Muscle layer of duodenum (tissue), 2 donors: ENCODE measurements around the gene CYTH2.
"Not testable (repeated sequence)": the region's sequence is repeated elsewhere in the genome, so short reads cannot be mapped to it uniquely, and the experiment has no call there.

ENCODE experiments used
- H3K27ac ChIP-seq: one replicate; pipeline ENCODE4 v1.7.0; 2013; ENCODE audit warnings: mild to moderate bottlenecking, low read length
- H3K27me3 ChIP-seq: one replicate; pipeline ENCODE4 v1.7.0; 2013; ENCODE audit warnings: low read depth, mild to moderate bottlenecking, control low read depth, low read length
- H3K36me3 ChIP-seq, 2 donors: one replicate each; pipeline ENCODE4 v1.7.0; 2013; ENCODE audit warnings: low read length in 2 of 2, control low read depth in 1 of 2, mild to moderate bottlenecking in 1 of 2; ENCODE audit not compliant: insufficient read depth in 2 of 2, control insufficient read depth in 1 of 2
- H3K4me1 ChIP-seq, 2 donors: one replicate each; pipeline ENCODE4 v1.7.0; 2013; ENCODE audit warnings: low read length in 2 of 2, mild to moderate bottlenecking in 2 of 2, control low read depth in 1 of 2, moderate library complexity in 1 of 2; ENCODE audit not compliant: insufficient read depth in 2 of 2, control insufficient read depth in 1 of 2
- H3K4me3 ChIP-seq, 2 donors: one replicate each; pipeline ENCODE4 v1.7.0; 2013; ENCODE audit warnings: low read length in 2 of 2, low read depth in 1 of 2, mild to moderate bottlenecking in 1 of 2
- H3K9me3 ChIP-seq, 2 donors: one replicate each; pipeline ENCODE4 v1.7.0; 2013; ENCODE audit warnings: low read length in 2 of 2, control low read depth in 1 of 2, mild to moderate bottlenecking in 1 of 2; ENCODE audit not compliant: control insufficient read depth in 1 of 2
- donor health status: healthy.

The CYTH2 gene

GRCh38 chr19:48487948-48488347 lies 18.8 kb downstream of the CYTH2 start:
- H3K27ac ChIP-seq = peak overlapping the region; percentile 45
- H3K36me3 ChIP-seq = no peaks in the 10 kb centered on the region
- H3K4me3 ChIP-seq = no peak overlapping the region
- H3K4me1 ChIP-seq = peaks cover 4 to 8% of the 10 kb centered on the region in 2 donors
- no peaks in the 10 kb centered on the region for H3K9me3 ChIP-seq
- H3K27me3 ChIP-seq = peaks cover 5% of the 10 kb centered on the region

- H3K4me3 ChIP-seq, H3K4me1 ChIP-seq, H3K27me3 ChIP-seq, H3K36me3 ChIP-seq, H3K9me3 ChIP-seq, H3K27ac ChIP-seq: not testable (repeated sequence)
These were observed 19.3 kb downstream of the CYTH2 start for GRCh38 chr19:48488478-48488877.

- H3K4me3 ChIP-seq = no peak overlapping the region
- no peak overlapping the region for H3K27ac ChIP-seq
- H3K27me3 ChIP-seq = peaks cover 5% of the 10 kb centered on the region
- H3K9me3 ChIP-seq = no peaks in the 10 kb centered on the region
- peaks cover 7 to 16% of the 10 kb centered on the region in 2 donors for H3K4me1 ChIP-seq
- no peaks in the 10 kb centered on the region for H3K36me3 ChIP-seq
These were observed 20.5 kb downstream of the CYTH2 start for GRCh38 chr19:48489608-48490216.

GRCh38 chr19:48490981-48491792 lies 22.0 kb downstream of the CYTH2 start:
- no peaks in the 10 kb centered on the region for H3K36me3 ChIP-seq
- H3K27me3 ChIP-seq = peaks cover 5% of the 10 kb centered on the region
- H3K27ac ChIP-seq = no peak overlapping the region
- H3K9me3 ChIP-seq = no peaks in the 10 kb centered on the region
- H3K4me3 ChIP-seq = no peak overlapping the region
- peaks cover 7 to 16% of the 10 kb centered on the region in 2 donors for H3K4me1 ChIP-seq

GRCh38 chr19:48491793-48492123 lies 22.6 kb downstream of the CYTH2 start:
- Histone ChIP-seq H3K36me3 (no peaks in the 10 kb centered on the region), H3K27ac (no peak overlapping the region), H3K27me3 (peaks cover 5% of the 10 kb centered on the region), H3K4me1 (peaks cover 7 to 16% of the 10 kb centered on the region in 2 donors), H3K9me3 (no peaks in the 10 kb centered on the region), H3K4me3 (no peak overlapping the region)

GRCh38 chr19:48492925-48493717 lies 24.0 kb downstream of the CYTH2 start:
- Histone ChIP-seq H3K27me3 (peaks cover 8% of the 10 kb centered on the region), H3K9me3 (no peaks in the 10 kb centered on the region), H3K36me3 (no peaks in the 10 kb centered on the region), H3K4me1 (peaks cover 3 to 27% of the 10 kb centered on the region in 2 donors), H3K27ac (no peak overlapping the region), H3K4me3 (no peak overlapping the region)

GRCh38 chr19:48493718-48494401 lies 24.7 kb downstream of the CYTH2 start:
- Histone ChIP-seq H3K4me3 (peak overlapping the region; percentile 46 to 50), H3K4me1 (peaks cover 3 to 34% of the 10 kb centered on the region in 2 donors), H3K9me3 (no peaks in the 10 kb centered on the region), H3K36me3 (no peaks in the 10 kb centered on the region), H3K27me3 (peaks cover 12% of the 10 kb centered on the region), H3K27ac (no peak overlapping the region)

- Histone ChIP-seq H3K9me3 (no peaks in the 10 kb centered on the region), H3K4me1 (peaks cover 3 to 40% of the 10 kb centered on the region in 2 donors), H3K4me3 (no peak overlapping the region), H3K36me3 (no peaks in the 10 kb centered on the region), H3K27ac (no peak overlapping the region), H3K27me3 (peaks cover 12% of the 10 kb centered on the region)
These were observed 26.2 kb downstream of the CYTH2 start for GRCh38 chr19:48495396-48495795.

GRCh38 chr19:48496959-48497727 lies 28.0 kb downstream of the CYTH2 start:
- Histone ChIP-seq H3K9me3 (no peaks in the 10 kb centered on the region), H3K27me3 (peaks cover 7% of the 10 kb centered on the region), H3K4me1 (peaks cover 3 to 39% of the 10 kb centered on the region in 2 donors), H3K4me3 (peak overlapping the region in 1 of 2 donors; percentile 42), H3K27ac (no peak overlapping the region), H3K36me3 (no peaks in the 10 kb centered on the region)

- no peaks in the 10 kb centered on the region for H3K9me3 ChIP-seq
- no peak overlapping the region for H3K27ac ChIP-seq
- peaks cover 3 to 45% of the 10 kb centered on the region in 2 donors for H3K4me1 ChIP-seq
- H3K36me3 ChIP-seq = no peaks in the 10 kb centered on the region
- peaks cover 7% of the 10 kb centered on the region for H3K27me3 ChIP-seq
- peak overlapping the region in 1 of 2 donors; percentile 42 for H3K4me3 ChIP-seq
These were observed 28.8 kb downstream of the CYTH2 start for GRCh38 chr19:48497728-48498594.
